Measurements from ENCODE around the gene ZBED2. TPM values are rescaled to one million over a fixed set of nuclear protein-coding genes. Genes with fewer than 3 reads are reported as not detected.

The ZBED2 gene
- total RNA-seq, 1 donor from 2014 or later = 1.0 TPM

- no peak overlapping the region for H2AFZ ChIP-seq (ENCODE audit: low read depth, low read length)
These were observed 9.9 kb downstream of the ZBED2 start for GRCh38 chr3:111585217-111585616.

DNA sequence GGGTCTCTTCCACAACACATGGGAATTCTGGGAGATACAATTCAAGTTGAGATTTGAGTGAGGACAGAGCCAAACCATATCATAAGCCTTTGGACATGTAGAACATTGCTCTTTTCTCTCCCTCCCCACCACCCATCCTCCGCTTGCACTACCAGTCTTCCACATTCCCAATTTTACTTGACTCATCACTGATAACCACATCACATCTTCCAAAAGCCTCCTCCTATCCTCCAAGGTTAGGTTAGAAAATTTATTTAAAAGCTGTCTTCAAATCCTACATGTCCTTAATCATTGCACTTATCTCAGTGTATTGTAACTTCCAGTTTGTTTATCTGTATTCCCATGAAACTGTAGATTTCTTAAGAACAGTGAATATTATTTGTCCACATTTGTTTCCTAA is 10.4 kb downstream of the ZBED2 start:
- Mint-ChIP-seq H3K4me1 (ENCODE audit: low read depth, unreplicated experiment) (peaks cover 39% of the 10 kb centered on the region), H3K27me3 (ENCODE audit: low read depth, unreplicated experiment) (no peaks in the 10 kb centered on the region), H3K9me3 (ENCODE audit: unreplicated experiment) (peaks cover 7% of the 10 kb centered on the region), H3K36me3 (ENCODE audit: low read depth, unreplicated experiment) (peaks cover 3% of the 10 kb centered on the region), H3K4me3 (ENCODE audit: unreplicated experiment) (no peak overlapping the region), H3K27ac (ENCODE audit: unreplicated experiment) (no peak overlapping the region)
- Histone ChIP-seq H3K9me3 (ENCODE audit: insufficient read depth, low read depth, low read length) (no peaks in the 10 kb centered on the region), H2AFZ (ENCODE audit: low read depth, low read length) (no peak overlapping the region), H3K4me3 (ENCODE audit: insufficient read depth, low read depth, low read length) (no peak overlapping the region), H3K27ac (ENCODE audit: low read depth, low read length) (no peak overlapping the region), H4K20me1 (ENCODE audit: insufficient read depth, low read length) (no peaks in the 10 kb centered on the region), H3K27me3 (ENCODE audit: insufficient read depth, low read length) (no peaks in the 10 kb centered on the region), H3K4me2 (ENCODE audit: low read length) (no peak overlapping the region), H3K79me2 (ENCODE audit: insufficient read depth, low read length) (no peaks in the 10 kb centered on the region), H3K4me1 (ENCODE audit: insufficient read depth, low read length) (peaks cover 28% of the 10 kb centered on the region), H3K36me3 (ENCODE audit: insufficient read depth, low read length) (no peaks in the 10 kb centered on the region), H3K9ac (ENCODE audit: low read length) (no peak overlapping the region)
- FAIRE-seq = no peak
- DNase-seq (ENCODE audit: low read depth) = peak; percentile 26
- TF ChIP-seq, protein P1, sequence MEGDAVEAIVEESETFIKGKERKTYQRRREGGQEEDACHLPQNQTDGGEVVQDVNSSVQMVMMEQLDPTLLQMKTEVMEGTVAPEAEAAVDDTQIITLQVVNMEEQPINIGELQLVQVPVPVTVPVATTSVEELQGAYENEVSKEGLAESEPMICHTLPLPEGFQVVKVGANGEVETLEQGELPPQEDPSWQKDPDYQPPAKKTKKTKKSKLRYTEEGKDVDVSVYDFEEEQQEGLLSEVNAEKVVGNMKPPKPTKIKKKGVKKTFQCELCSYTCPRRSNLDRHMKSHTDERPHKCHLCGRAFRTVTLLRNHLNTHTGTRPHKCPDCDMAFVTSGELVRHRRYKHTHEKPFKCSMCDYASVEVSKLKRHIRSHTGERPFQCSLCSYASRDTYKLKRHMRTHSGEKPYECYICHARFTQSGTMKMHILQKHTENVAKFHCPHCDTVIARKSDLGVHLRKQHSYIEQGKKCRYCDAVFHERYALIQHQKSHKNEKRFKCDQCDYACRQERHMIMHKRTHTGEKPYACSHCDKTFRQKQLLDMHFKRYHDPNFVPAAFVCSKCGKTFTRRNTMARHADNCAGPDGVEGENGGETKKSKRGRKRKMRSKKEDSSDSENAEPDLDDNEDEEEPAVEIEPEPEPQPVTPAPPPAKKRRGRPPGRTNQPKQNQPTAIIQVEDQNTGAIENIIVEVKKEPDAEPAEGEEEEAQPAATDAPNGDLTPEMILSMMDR (IDR thresholded peaks at IDR 0.05; ENCODE audit: insufficient read depth, low read depth, low read length) = no peak
- TF ChIP-seq EZH2 (IDR thresholded peaks at IDR 0.05; ENCODE audit: insufficient read depth, low read length) = no peak

More at GRCh38 chr3:111585217-111585616, 9.9 kb downstream of the ZBED2 start:
- Mint-ChIP-seq H3K9me3 (ENCODE audit: unreplicated experiment) (peaks cover 7% of the 10 kb centered on the region), H3K4me1 (ENCODE audit: low read depth, unreplicated experiment) (peaks cover 39% of the 10 kb centered on the region), H3K36me3 (ENCODE audit: low read depth, unreplicated experiment) (peaks cover 3% of the 10 kb centered on the region), H3K27ac (ENCODE audit: unreplicated experiment) (no peak overlapping the region), H3K4me3 (ENCODE audit: unreplicated experiment) (no peak overlapping the region), H3K27me3 (ENCODE audit: low read depth, unreplicated experiment) (no peaks in the 10 kb centered on the region)
- H3K27ac ChIP-seq (ENCODE audit: low read depth, low read length) = no peak overlapping the region
- no peak for FAIRE-seq
- H3K4me1 ChIP-seq (ENCODE audit: insufficient read depth, low read length) = peaks cover 33% of the 10 kb centered on the region
- H3K4me3 ChIP-seq (ENCODE audit: insufficient read depth, low read depth, low read length) = no peak overlapping the region
- no peak overlapping the region for H3K4me2 ChIP-seq (ENCODE audit: low read length)
- H3K36me3 ChIP-seq (ENCODE audit: insufficient read depth, low read length) = no peaks in the 10 kb centered on the region
- no peaks in the 10 kb centered on the region for H3K79me2 ChIP-seq (ENCODE audit: insufficient read depth, low read length)
- H4K20me1 ChIP-seq (ENCODE audit: insufficient read depth, low read length) = no peaks in the 10 kb centered on the region
- TF ChIP-seq, protein P1 (IDR thresholded peaks at IDR 0.05; ENCODE audit: insufficient read depth, low read depth, low read length) = no peak
- TF ChIP-seq EZH2 (IDR thresholded peaks at IDR 0.05; ENCODE audit: insufficient read depth, low read length) = no peak
- peak; percentile 71 for DNase-seq (ENCODE audit: low read depth)
- no peaks in the 10 kb centered on the region for H3K27me3 ChIP-seq (ENCODE audit: insufficient read depth, low read length)
- no peaks in the 10 kb centered on the region for H3K9me3 ChIP-seq (ENCODE audit: insufficient read depth, low read depth, low read length)
- no peak overlapping the region for H3K9ac ChIP-seq (ENCODE audit: low read length)

DNA sequence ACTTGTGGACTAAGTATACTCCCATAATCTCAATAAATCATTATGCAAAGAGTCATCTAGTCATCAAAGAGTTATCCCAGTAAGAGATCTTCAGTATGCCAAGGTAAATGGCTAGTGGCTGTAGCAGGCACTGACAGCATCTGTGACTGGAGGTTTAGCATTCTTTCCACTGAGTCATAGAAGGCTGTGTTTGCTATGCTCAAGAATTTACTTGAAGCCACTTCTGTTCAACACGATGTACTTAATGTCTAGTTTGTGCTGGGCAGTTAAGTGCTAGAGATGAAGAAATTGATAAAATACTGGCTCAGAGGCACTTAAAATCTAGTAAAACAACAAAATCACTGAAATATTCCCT is 13.0 kb downstream of the ZBED2 start:
- H3K36me3 Mint-ChIP-seq (ENCODE audit: low read depth, unreplicated experiment) = peaks cover 3% of the 10 kb centered on the region
- Histone ChIP-seq H2AFZ (ENCODE audit: low read depth, low read length) (no peak overlapping the region), H3K9ac (ENCODE audit: low read length) (peak overlapping the region; percentile 46), H3K4me3 (ENCODE audit: insufficient read depth, low read depth, low read length) (no peak overlapping the region), H3K27ac (ENCODE audit: low read depth, low read length) (peak overlapping the region; percentile 72), H3K27me3 (ENCODE audit: insufficient read depth, low read length) (no peaks in the 10 kb centered on the region), H4K20me1 (ENCODE audit: insufficient read depth, low read length) (no peaks in the 10 kb centered on the region), H3K9me3 (ENCODE audit: insufficient read depth, low read depth, low read length) (no peaks in the 10 kb centered on the region), H3K36me3 (ENCODE audit: insufficient read depth, low read length) (no peaks in the 10 kb centered on the region), H3K4me2 (ENCODE audit: low read length) (peak overlapping the region; percentile 61), H3K79me2 (ENCODE audit: insufficient read depth, low read length) (no peaks in the 10 kb centered on the region), H3K4me1 (ENCODE audit: insufficient read depth, low read length) (peaks cover 21% of the 10 kb centered on the region)
- H3K27me3 Mint-ChIP-seq (ENCODE audit: low read depth, unreplicated experiment) = no peaks in the 10 kb centered on the region
- DNase-seq (ENCODE audit: low read depth) = peak; percentile 98
- peaks cover 45% of the 10 kb centered on the region for H3K4me1 Mint-ChIP-seq (ENCODE audit: low read depth, unreplicated experiment)
- no peak for TF ChIP-seq EZH2 (IDR thresholded peaks at IDR 0.05; ENCODE audit: insufficient read depth, low read length)
- TF ChIP-seq, protein P1 (IDR thresholded peaks at IDR 0.05; ENCODE audit: insufficient read depth, low read depth, low read length) = no peak
- H3K4me3 Mint-ChIP-seq (ENCODE audit: unreplicated experiment) = no peak overlapping the region
- peak; percentile 98 for FAIRE-seq
- peaks cover 7% of the 10 kb centered on the region for H3K9me3 Mint-ChIP-seq (ENCODE audit: unreplicated experiment)
- H3K27ac Mint-ChIP-seq (ENCODE audit: unreplicated experiment) = peak overlapping the region; percentile 94
